ENCODE results near the gene CRELD2.

CRELD2 gene

GRCh38 chr22:49970528-49971231 lies 52.2 kb downstream of the CRELD2 start:
- peak; percentile 86 for DNase-seq

- no peak for DNase-seq
Observed at GRCh38 chr22:49971232-49972162, 53.1 kb downstream of the CRELD2 start.

GRCh38 chr22:49972163-49973017 lies 54.0 kb downstream of the CRELD2 start:
- no peak for DNase-seq

- DNase-seq: no peak
Observed at GRCh38 chr22:49973018-49973961, 54.9 kb downstream of the CRELD2 start.

GRCh38 chr22:49975543-49976389 lies 57.3 kb downstream of the CRELD2 start:
- no peak for DNase-seq

GRCh38 chr22:49976439-49977175 lies 58.2 kb downstream of the CRELD2 start:
- no peak for DNase-seq

All from NCI-H2107 (cell line).